ENCODE data around the gene DOCK4. TPM values are rescaled to one million over a fixed set of nuclear protein-coding genes. Genes with fewer than 3 reads are reported as not detected.

DOCK4 gene
- total RNA-seq, 1 experiment from 2014 or later = 3.4 TPM

DNA sequence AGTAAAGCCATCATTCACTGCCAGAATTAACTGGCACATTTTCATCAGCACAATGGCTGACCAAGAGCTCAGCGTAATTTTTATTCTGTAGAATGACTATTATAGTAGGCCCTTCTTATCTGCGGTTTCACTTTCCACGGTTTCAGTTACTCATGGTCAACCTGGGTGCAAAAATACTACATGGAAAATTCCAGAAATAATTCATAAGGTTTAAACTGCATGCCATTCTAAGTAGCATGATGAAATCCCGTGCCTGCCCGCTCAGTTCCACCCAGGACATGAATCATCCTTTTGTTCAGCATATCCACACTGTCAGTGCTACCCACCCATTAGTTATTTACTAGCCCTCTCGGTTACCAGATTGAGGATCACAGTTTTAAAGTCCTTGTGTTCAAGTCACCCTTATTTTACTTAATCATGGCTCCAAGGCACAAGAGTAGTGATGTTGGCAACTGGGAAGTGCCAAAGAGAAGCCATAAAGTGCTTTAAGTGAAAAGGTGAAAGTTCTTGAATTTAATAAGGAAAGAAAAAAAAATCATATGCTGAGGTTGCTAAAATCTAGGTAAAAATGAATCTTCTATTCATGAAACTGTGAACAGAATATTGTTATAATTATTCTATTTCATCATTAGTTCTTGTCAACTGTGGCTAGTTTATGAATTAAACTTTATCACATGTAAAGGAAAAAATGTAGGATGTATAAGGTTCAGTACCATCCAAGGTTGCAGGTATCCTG, 204.9 kb downstream of the DOCK4 start:
- TF ChIP-seq CTCF (IDR thresholded peaks at IDR 0.05; ENCODE audit: unreplicated experiment) = no peak
- no TSS peak for BruUV-seq (replicated peaks)
- intact Hi-C loops (cut with micrococcal nuclease; ENCODE audit: unreplicated experiment) = no loop called here
- Mint-ChIP-seq H3K9me3 (ENCODE audit: low read depth, unreplicated experiment) (no peaks in the 10 kb centered on the region), H3K4me3 (ENCODE audit: low read depth, unreplicated experiment) (no peak overlapping the region), H3K36me3 (ENCODE audit: insufficient read depth, unreplicated experiment) (no peaks in the 10 kb centered on the region), H3K4me1 (ENCODE audit: low read depth, unreplicated experiment) (no peaks in the 10 kb centered on the region), H3K27me3 (ENCODE audit: unreplicated experiment) (no peaks in the 10 kb centered on the region), H3K27ac (ENCODE audit: unreplicated experiment) (no peak overlapping the region)
- CTCF ChIA-PET = no interaction called here
- DNase-seq = no peak

DNA sequence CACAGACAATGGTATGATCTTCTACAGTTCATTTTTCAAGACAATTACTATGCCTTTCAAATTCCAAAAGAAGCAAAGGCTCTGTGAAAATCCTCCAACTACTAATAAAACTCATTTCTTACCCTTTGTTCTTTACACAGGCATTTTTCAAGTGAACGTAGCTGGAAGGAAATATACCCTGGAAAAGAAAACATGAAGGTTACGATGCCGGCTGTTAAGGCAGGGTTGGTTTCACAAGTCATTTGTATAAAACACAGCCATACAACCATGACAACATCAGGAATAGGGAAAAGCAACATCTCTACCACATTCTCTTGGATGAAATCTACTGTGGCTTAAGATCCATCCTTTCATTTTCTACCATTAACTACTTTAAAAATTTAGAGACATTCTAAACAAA, 207.9 kb downstream of the DOCK4 start:
- Mint-ChIP-seq H3K9me3 (ENCODE audit: low read depth, unreplicated experiment) (no peaks in the 10 kb centered on the region), H3K36me3 (ENCODE audit: insufficient read depth, unreplicated experiment) (no peaks in the 10 kb centered on the region), H3K27ac (ENCODE audit: unreplicated experiment) (no peak overlapping the region), H3K27me3 (ENCODE audit: unreplicated experiment) (no peaks in the 10 kb centered on the region), H3K4me3 (ENCODE audit: low read depth, unreplicated experiment) (no peak overlapping the region), H3K4me1 (ENCODE audit: low read depth, unreplicated experiment) (no peaks in the 10 kb centered on the region)
- intact Hi-C loops (cut with micrococcal nuclease; ENCODE audit: unreplicated experiment) = no loop called here
- BruUV-seq (replicated peaks) = no TSS peak
- no peak for DNase-seq
- CTCF ChIA-PET = no interaction called here
- TF ChIP-seq CTCF (IDR thresholded peaks at IDR 0.05; ENCODE audit: unreplicated experiment) = no peak

GRCh38 chr7:111997546-111997945, 208.7 kb downstream of the DOCK4 start:
- no peaks in the 10 kb centered on the region for H3K27me3 Mint-ChIP-seq (ENCODE audit: unreplicated experiment)
- no TSS peak for BruUV-seq (replicated peaks)
- H3K9me3 Mint-ChIP-seq (ENCODE audit: low read depth, unreplicated experiment) = no peaks in the 10 kb centered on the region
- H3K36me3 Mint-ChIP-seq (ENCODE audit: insufficient read depth, unreplicated experiment) = no peaks in the 10 kb centered on the region
- H3K4me1 Mint-ChIP-seq (ENCODE audit: low read depth, unreplicated experiment) = no peaks in the 10 kb centered on the region
- DNase-seq = no peak
- no peak overlapping the region for H3K4me3 Mint-ChIP-seq (ENCODE audit: low read depth, unreplicated experiment)
- no peak for TF ChIP-seq CTCF (IDR thresholded peaks at IDR 0.05; ENCODE audit: unreplicated experiment)
- CTCF ChIA-PET = interaction anchor here (0.5 kb wide), 1 partner anchor 14 kb away, joined by 3 read pairs; no protein-coding TSS in a partner anchor
- intact Hi-C loops (cut with micrococcal nuclease; ENCODE audit: unreplicated experiment) = no loop called here
- no peak overlapping the region for H3K27ac Mint-ChIP-seq (ENCODE audit: unreplicated experiment)

- no peaks in the 10 kb centered on the region for H3K27me3 Mint-ChIP-seq (ENCODE audit: unreplicated experiment)
- H3K4me1 Mint-ChIP-seq (ENCODE audit: low read depth, unreplicated experiment) = no peaks in the 10 kb centered on the region
- CTCF ChIA-PET = no interaction called here
- intact Hi-C loops (cut with micrococcal nuclease; ENCODE audit: unreplicated experiment) = no loop called here
- TF ChIP-seq CTCF (IDR thresholded peaks at IDR 0.05; ENCODE audit: unreplicated experiment) = no peak
- BruUV-seq (replicated peaks) = no TSS peak
- H3K4me3 Mint-ChIP-seq (ENCODE audit: low read depth, unreplicated experiment) = no peak overlapping the region
- no peaks in the 10 kb centered on the region for H3K9me3 Mint-ChIP-seq (ENCODE audit: low read depth, unreplicated experiment)
- no peak overlapping the region for H3K27ac Mint-ChIP-seq (ENCODE audit: unreplicated experiment)
- DNase-seq = no peak
- no peaks in the 10 kb centered on the region for H3K36me3 Mint-ChIP-seq (ENCODE audit: insufficient read depth, unreplicated experiment)
Measured at GRCh38 chr7:111992601-111993000, 213.6 kb downstream of the DOCK4 start.

Data from Calu3 (cell line).